IPS DF 4.7 (cell line): ENCODE data around the gene ZC3H13.
"Not testable (repeated sequence)": the region's sequence is repeated elsewhere in the genome, so short reads cannot be mapped to it uniquely, and the experiment has no call there.

Experiments
- DNase-seq: peaks from one replicate; pipeline ENCODE4 v3.0.0-alpha.2; 2013; ENCODE audit warnings: low spot score; ENCODE audit errors: extremely low read depth

Gene ZC3H13

DNA sequence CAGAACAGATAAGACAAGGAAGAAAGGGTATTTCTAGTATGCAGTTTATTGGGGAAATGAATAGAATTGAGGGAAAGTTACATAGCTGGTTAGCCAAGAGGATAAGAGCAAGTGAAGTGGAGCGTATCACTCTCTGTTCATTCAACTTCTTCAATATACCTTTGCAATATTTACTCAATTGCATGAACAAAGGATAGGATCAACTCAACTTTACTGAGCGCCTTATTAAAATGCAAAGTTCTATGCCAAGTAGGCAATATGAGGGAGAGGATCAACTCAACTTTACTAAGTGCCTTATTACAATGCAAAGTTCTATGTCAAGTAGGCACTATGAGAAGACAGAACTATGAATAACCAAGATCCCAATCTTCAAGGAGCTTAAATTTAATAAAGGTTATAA, 43.9 kb downstream of the ZC3H13 start:
- no peak for DNase-seq

DNA sequence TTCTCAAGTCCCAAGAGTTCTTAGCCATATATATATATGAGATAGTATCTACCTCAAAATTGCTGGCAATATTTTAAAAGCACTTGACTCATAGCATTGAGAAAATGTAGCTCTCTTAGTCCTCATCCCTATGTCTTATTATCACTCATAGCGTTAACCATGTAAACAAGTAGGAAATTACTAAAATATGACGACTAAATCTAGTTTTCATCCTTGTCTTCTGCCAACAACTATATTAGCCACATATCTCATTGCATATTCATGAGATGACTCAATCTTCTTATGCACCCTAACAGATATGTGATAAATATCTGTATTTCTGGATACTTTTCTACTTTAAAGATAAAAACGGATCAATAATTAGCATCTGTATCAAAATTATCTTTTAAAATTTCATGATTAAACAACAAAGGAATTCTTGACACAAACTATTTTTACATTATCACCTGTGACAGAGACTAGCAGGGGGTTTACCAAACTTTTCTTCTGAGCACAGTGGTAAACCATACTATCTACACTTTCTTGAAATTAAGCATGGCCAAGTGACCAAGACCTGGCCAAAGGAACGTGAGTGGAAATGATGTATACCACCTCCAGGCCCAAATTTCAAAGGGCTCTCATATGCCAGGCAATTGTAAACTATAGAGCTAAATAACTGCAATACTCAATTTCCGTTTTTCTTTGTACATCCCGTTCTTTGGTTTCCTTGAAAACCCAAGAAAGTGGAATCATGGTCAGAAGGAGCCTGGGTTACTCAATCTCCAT, 45.7 kb downstream of the ZC3H13 start:
- DNase-seq: no peak

DNA sequence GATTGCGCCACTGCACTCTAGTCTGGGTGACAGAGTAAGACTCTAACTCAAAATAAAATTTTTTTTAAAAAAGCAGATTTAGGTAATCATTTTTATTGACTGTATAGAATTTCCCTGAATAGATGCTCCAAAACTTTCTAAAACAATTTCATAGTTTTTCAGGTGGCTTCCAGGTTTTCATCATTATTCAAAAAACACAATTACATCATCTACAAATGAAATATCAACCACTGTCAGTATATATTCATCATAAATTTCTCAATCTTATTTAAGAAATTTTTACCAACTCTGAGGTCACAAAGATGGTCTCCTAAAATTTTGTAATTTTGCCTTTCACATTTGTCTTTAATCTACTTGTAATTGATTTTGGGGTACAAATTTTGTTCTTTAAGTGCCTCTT, 48.1 kb downstream of the ZC3H13 start:
- no peak for DNase-seq

DNA sequence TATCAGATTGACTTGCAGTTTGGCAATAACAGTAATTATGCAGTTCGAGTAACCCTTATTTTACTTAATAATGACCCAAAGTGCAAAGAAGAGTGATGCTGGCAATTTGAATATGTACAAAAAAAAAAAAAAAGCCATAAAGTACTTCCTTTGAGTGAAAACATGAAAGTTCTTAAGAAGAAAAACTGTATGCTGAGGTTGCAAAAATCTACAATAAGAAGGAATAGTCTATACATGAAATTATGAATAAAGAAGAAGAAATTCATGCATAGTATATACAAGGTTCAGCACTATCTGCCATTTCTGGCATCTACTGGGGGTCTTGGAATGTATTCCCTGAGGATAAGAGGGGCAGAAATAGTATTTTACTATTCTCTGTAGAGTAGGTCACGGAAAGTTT, 55.9 kb downstream of the ZC3H13 start:
- DNase-seq: no peak

DNA sequence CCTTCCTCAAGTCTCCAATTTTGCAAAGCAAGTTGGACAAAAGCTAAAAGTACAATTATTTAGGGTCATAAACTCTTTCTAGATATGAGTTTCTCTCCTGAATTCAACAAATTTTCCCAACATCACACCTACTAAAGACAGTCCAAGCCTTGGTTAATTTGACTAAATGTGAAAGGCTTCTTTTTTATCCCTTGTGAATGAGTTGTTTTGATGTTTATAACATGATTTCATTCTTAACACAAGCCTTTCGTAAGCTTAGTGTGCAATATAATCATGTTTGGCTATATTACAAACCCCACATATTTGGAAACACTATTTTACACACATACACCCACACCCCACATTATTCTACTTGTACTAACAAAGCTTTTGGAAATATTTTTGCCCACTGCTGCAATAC, 57.3 kb downstream of the ZC3H13 start:
- no peak for DNase-seq

DNA sequence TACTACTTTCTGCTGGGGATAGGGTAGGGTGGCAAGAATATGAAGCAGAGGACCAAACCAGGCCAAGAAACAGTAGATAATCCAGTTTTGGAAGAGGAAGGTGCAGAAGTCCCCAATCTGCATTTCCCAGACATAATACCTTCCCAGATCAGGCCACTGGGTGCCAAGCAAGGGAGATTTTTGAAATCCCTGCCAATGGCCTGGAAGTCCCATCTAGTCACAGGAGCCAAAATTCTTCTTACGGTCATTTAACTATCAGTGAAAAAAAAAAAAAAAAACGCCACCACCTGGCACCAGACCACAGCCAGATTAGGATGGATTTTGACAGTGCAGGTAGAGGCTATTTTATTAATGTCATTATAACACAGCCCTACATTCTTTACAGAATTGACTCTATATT, 57.8 kb downstream of the ZC3H13 start:
- no peak for DNase-seq

DNA sequence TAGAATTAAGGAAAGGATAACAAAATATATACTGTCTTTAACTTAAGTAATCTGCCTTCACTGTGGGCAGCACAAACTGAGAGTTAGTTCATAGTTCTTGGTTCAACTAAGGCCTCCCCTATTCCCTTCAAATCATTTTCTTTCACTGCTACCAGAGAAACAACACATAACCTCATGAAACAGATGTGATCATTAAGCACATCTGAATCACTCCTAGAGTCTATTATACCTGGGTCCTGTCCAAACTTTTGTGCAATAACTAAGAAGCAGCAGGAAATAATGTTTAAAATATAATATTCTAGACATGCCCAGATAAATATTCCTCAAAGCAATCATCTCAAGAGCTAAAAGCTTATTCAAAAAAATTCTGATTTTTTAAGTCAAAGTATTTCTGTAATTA, 62.9 kb downstream of the ZC3H13 start:
- no peak for DNase-seq

DNA sequence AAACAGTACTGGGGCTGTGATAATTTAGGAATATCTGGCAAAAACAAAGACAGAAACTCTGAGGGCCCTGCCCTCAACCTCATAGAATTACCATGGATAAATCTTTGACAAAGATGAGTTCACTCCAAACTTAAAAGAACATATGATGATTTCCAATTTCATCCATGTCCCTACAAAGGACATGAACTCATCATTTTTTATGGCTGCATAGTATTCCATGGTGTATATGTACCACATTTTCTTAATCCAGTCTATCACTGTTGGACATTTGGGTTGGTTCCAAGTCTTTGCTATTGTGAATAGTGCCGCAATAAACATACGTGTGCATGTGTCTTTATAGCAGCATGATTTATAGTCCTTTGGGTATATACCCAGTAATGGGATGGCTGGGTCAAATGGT, 71.4 kb downstream of the ZC3H13 start:
- DNase-seq: not testable (repeated sequence)

DNA sequence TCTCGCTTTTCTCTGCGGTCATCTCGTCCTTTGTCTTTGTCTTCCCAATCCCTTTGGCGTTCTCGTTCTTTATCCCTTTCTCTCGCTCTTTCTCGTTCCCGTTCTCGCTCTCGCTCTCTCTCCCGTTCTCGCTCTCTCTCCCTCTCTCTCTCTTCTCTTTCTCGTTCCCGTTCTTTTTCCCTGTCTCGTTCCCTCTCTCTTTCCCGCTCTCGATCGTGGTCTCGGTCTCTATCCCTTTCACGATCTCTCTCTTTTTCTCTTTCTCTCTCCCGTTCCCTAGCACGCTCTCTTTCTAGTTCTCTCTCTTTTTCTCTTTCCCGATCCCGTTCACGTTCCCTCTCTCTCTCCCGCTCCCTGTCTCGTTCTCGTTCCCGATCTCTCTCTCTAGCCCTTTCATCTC, 77.2 kb downstream of the ZC3H13 start:
- DNase-seq: no peak

DNA sequence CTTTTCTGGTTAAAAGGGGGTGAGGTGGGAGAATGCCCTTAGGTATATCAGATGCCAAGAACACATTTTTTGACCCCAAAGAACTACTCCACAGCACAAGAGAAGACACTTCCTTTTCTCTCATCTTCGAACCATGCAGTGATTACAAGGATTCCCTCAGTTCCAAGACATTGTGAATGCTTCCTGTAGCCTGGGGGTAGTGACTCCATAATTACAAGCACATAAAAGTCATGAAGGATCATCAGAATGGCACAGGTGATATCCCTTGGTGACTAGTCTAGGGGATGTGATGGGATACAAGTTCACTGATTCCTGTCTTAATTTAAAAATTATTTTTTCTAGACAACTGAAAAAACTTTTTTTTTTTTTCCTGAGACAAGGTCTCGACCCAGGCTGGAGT, 78.0 kb downstream of the ZC3H13 start:
- no peak for DNase-seq

DNA sequence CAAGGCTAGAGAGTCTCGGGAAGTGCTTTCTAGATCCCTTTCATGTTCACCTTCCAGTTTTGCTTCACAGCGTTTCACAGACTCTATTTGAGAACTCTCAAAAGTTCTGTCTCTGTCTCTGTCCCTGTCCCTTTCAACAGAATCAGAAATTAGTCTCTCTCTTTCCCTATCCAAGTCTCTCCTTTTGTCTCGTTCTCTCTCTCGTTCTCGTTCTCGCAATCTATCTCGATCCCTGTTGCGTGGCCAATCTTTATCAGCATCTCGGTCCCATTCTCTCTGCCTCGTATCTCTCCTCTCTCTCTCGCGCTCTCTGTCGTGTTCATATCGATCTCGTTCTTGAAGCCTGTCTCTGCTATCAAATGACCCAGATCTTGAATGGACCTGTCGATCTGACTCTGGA, 85.0 kb downstream of the ZC3H13 start:
- DNase-seq: no peak

DNA sequence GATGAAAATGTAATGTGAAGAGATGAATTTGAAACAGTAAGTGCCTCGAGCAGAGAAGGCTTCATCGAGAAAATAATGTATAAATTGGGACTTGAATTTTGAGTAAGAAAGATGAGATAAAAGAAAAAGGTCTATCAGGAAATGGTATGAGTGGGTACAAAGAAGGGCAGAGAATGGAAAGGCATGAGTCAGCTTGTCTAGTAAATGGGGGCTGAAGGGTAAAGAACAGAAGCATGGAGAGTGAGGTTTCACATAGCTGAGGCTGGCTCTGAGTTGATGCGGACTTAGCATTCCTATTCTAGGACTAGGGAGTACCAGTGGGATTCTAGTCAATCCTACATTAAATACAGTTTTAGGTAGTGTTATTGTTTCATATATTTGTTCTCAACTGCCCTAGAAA, 85.8 kb downstream of the ZC3H13 start:
- no peak for DNase-seq

DNA sequence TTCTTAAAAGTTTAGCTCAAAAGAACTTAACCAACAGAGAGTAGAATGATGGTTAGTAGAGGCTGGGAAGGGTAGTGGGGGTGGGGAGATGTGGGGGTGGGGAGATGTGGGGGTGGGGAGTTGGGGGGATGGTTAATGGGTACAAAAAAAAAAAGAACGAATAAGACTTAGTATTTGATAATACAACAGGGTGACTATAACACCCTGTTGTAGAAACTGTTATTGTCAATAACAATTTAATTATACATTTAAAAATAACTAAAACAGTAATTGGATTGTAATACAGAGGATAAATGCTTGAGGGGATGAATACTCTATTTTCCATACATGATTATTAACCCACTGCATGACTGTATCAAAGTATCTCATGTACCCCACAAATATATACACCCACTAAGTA, 91.1 kb downstream of the ZC3H13 start:
- no peak for DNase-seq

DNA sequence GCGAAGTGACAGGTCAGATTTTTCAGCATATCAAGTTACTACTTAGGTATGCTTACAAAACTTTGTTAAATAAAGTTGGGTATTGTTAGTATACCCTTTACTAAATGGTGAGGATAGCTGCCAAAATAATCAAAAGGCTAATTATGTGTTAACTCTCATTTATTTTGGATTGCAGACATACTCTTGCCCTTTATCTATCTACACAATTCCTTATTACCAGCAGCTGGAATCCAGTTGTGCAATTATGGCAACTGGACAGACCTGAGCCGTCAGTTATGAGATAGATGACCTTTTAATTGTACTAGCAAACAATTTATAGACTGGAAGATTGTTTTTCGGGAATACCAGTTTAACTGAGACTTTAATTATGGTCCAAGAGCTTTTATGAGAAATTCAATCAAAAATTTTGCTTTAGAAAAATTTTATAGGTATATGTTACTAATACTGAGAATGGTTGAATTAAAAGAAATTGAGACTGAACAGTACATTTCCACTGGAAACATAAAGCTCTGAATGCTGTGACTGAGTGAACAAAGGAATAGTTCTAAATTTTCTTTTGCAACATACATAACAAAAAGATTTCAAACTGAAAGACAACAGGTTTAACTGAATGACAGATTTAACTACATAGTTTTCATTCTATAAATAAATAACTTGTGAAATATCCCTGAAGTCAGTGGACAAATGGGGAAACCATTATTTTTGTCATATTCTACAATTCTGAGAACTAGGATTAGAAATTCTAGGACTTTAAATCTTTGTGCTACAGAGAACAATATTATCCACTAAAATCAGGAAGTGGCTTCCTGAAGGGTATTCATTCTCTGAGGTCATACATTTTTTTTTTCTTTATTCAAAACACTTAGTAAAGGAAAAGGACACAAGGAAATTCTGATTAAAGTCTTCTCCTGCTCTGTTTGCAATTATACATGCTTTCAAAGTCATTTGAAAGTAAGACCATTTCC, 97.4 kb downstream of the ZC3H13 start:
- DNase-seq: no peak

DNA sequence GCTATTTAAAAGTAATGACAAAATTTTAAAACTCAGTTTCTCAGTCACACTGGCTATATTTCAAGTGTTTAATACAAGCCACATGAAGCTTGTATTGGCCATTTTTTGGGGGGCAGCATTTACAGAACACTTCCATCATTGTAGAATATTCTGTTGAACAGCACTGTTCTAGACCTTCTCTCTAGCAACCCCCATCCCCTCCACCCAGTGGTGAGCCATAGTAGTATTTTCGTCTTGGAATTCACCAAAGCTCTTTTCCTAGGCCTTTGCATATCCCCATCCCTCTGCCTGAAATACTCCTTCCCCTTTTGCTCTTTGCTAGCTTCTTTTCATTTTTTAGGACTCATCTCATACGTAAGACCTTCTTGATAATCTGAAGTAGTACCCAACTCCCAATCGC, 99.5 kb downstream of the ZC3H13 start:
- no peak for DNase-seq

DNA sequence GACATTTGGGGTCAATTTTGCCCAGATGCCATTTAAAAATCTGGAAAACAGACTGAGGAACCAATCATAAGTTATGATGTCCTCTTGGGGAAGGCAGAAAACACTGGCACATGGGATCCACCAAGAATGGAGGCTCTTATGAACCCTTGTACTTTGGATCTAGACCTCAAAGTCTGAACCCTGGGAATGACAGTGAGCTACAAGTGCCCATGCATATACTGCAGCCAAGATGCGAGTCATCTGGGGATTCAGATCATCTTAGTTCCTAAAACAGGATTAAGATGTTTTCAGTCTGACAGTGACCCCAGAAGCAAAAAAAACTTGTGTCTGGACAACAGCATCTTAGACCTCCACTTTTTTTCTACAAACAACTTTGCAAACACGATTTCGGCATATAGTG, 100.8 kb downstream of the ZC3H13 start:
- DNase-seq: no peak

DNA sequence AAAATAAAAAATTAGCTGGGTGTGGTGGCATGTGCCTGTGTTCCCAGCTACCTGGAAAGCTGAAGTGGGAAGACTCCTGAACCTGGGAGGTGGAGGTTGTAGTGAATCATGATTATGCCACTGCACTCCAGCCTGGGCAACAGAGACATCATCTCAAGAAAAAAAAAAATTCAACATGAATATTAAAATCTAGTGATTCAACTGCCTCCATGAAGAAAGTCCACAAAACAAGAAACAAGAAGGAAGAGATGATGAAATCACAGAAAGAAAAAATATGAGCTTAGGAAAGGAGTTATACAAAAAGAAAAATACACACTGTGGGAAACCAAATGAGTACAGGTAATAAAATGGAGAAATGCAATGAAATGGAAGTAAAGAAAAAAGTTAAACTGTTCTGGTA, 101.4 kb downstream of the ZC3H13 start:
- DNase-seq: no peak

DNA sequence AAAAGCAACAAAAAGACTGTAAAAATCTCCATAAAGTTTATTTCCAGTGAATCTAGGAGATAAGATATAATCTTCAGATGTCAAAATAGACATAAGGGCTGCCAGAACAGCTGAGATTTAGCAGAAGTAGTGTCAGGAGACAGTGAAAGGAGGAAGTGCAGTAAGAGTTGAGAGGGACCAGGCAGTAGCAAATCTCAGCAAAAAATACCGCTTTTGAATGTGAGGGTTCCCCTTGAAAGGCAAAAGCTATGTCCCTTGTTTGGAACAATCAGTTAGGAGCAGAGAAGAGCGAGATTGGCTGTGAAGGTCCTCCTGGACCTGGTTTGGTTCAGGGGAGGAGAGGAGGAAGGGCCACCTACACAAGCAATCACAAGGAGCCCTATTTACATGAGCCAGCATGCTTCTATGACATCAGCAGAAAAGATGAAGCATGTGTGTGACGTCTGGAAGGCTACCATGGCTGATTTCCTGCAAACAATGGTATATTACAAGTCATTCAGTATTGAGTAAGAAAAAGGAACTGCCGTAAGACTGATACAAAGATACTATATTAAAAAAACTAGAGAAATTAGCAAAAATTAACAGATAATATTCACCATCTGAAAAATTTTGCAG, 102.1 kb downstream of the ZC3H13 start:
- DNase-seq: no peak

DNA sequence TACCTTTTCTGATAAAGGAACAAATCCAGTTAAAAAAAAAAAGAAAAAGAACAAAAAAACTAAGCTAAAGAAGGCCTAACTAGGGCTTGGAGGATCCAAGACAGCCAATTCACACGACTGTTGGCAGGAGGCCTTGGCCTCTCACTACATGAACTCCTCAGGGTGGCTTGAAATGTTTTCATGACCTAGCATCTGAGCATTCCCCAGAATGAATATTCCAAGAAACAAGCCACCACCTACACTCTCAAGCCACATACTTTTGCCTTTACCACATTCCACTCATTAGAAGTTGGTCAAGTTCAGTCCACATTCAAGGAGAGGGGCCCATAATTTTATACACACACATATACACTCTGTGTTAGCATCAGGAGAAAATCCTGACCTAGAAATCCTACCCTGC, 103.4 kb downstream of the ZC3H13 start:
- DNase-seq: no peak

DNA sequence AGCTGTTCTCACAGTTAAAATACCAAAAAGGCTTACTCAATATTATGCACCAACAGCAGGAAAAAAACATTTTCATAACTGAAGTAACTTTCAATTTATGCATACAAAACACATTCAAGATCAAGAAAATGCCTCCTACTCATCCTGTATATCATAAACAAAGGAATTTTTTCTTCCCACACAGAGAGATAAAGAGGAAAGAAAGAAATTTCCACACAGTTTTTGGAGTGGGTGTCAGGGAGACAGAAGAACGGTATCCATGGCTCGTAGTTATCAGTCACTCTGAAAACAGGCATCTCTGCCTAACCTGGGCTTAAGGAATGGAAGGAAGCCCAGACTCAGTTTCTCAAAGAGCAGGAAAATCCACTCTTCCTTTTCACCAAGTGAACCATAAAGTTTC, 108.6 kb downstream of the ZC3H13 start:
- no peak for DNase-seq

DNA sequence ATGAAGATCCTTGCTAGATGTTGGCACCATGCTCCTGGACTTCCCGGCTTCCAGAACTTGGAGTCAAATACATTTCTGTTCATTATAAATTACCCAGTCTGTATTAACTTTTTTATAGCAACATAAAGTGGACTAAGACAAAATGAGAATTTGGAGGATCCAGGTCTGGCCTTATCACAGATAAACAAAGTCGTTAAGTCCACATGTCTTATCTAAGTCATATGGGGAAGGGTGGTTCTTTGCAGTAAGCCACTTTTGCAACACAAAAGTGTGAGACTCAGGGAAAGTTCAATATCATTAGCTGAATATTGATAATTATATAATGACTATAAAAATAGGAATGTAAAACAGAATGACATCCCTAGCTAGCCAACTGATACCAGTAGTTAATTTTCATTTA, 109.4 kb downstream of the ZC3H13 start:
- DNase-seq: no peak

DNA sequence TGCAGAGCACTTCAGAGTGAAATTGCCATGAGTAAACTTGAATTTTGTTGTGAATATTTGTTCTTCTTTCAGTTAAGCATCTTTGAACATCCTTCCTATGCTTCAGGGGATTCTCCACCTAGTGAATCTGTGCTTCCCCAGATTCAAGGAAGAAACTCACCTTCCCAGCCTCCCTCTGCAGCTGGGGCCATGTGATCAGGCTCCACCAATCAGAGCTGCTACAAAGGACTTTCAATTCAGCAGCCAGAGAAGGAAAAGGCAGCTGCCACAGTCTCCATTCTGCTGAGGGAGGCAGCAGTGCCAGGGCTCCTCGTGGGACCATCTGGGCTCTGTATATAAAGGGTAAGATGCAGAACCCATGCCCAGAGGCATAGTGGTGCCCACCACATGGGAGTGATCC, 111.3 kb downstream of the ZC3H13 start:
- no peak for DNase-seq
